NCI-H146 treated with DMSO at 0.1 percent for 48 hours (cell line): ENCODE measurements around the gene MRPS17.
A peak's percentile ranks its signal among the peaks of the same experiment; 100 is the strongest.
"Not testable (repeated sequence)": the region's sequence is repeated elsewhere in the genome, so short reads cannot be mapped to it uniquely, and the experiment has no call there.

ENCODE experiments used
- DNase-seq: peaks from one replicate; lab custom pipeline; 2025; ENCODE audit not compliant: unreplicated experiment; lab: John Stamatoyannopoulos, UW

The MRPS17 gene

DNA sequence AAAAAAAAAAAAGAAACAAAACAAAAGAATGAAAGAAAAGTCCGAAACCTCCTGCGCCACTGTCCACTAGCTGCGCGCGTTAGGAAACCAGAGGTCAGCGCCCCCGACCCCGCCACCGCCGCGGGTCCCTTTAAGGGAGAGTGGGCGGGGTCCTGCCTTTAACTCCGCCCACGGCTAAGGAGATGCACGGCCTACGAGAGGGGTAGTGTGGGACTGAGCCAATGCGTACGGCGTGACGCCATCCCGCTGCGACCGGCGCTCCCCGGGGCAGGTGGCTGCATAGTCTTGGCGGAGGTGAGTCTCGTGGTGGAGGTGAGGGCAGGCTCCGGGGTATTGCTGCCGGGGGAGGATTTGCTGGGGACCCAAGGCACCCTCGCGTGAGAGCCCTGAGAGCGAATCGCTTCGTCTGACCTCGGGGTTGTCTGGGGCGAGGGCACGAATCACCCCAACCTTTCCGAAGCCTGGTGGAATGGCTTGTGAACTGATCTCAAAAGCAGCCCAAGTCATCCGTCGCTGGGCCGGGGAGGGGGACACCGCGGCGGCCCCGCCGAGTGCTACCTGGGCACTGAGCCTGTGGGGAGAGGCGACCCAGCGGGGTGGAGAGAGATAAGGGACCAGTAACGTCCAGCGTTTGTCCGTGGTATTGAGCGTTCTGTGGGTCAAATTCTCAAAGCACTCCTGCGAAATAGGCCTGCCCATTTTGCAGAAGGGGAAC is at the start of gene MRPS17:
Gene MRPS17 (plus strand): TSS at position 241 of the 715 bp plus-strand sequence. CDS start 1,319 bp downstream, outside the sequence.
- DNase-seq, result peak; percentile 86

DNA sequence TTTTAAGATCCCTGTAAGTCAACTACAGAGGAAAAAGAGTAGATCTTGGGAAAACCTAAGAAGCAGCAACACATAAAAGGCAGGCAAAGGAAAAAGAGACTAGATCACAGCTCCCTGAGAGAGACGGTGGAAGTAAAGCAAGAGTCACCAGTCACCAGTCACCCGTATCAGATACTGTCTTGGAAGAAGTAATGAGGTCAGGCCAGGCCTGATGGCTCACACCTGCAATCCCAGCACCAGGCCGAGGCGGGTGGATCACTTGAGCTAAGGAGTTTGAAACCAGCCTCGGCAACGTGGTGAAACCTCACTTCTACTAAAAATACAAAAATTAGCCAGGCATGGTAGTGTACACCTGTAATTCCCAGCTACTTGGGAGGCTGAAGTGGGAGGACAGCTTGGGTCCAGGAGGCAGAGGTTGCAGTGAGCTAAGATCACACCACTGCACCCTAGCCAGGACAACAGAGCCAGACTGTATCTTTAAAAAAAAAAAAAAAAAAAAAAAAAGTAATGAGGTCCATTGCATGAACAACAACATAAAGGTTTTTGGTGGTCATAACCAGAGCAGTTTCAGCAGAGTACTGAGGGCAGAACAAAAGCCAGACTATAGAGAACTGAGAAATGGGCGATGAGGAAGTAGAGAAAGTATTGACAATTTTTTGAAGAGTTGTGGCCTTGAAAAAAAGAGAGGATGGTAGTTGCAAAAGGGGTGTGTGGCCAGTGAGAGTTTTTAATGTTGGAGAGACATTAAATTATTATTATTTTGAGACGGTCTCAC is 47.5 kb upstream of the MRPS17 start:
- no peak for DNase-seq

DNA sequence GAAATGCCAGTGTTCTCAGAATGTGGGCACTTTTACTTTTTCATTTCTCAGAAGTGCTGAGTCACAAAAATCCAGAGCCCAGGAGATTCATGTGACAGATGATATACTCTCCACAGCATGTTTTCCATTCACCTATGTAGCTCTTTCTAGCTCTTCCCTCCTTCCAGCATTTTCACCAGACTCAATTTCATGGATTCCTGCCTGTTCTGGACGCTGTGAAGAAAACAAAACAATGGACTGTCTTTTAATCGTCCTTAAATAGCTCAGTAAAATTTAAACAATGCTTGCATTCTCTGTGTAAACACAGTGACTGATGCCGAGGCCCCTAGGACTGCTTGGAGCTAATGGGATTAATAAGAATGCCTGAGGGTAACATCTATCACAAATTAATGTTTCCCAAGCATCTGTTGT is 38.9 kb upstream of the MRPS17 start:
- DNase-seq, result peak; percentile 9

DNA sequence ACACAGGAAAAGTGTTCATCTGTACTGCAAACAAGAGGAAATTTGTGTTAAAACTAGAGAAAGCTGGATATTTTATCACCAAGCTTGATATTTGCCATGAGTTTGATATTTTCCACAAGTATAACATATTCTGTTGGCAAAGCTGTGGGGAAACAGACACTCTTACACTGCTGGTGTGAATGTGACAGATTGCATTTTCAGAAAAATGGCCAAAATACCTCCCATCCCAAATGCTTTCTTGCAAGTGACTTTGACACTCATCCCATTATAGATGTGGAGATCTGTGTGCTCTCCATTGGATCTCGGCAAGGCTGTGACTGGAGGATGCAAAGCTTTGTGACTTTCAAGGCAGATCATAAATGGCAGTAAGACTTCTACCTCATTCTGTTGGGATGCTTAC is 33.9 kb upstream of the MRPS17 start:
- DNase-seq, result no peak

DNA sequence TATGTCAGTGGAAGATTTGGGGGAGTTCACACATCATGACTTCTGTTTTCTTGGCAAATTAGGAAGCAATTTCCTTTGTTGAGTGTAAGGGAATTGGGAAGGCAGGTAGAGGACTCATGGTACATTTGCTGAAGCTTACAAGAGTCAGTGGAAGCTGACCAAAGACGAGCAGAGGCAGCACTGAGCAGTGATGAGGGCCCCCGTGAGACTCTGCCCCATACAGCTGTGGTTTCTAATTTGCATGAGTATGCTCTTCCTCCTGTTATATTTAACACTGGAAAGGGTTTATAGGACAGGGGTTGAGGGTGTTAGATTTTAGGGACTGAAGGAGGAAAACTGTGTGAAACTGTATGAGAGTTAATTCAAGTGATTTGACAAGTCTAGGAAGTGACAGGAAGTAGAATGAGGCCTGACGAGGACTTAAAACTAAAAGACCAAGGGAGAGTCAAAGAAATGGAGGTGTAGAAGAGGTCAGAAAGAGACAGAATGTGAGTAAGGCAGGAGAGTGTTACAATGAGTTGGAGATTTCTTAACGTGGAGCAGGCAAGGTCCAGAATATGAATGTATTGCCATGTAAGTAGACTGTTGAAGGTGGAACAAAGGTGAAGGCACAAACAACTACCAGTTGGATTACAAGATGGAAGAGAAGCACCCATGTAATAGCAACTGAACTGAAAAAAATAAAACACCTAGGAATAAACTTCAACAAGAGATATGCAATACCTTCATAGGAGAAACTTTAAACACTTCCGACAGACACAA is 23.5 kb upstream of the MRPS17 start:
- DNase-seq, result no peak

DNA sequence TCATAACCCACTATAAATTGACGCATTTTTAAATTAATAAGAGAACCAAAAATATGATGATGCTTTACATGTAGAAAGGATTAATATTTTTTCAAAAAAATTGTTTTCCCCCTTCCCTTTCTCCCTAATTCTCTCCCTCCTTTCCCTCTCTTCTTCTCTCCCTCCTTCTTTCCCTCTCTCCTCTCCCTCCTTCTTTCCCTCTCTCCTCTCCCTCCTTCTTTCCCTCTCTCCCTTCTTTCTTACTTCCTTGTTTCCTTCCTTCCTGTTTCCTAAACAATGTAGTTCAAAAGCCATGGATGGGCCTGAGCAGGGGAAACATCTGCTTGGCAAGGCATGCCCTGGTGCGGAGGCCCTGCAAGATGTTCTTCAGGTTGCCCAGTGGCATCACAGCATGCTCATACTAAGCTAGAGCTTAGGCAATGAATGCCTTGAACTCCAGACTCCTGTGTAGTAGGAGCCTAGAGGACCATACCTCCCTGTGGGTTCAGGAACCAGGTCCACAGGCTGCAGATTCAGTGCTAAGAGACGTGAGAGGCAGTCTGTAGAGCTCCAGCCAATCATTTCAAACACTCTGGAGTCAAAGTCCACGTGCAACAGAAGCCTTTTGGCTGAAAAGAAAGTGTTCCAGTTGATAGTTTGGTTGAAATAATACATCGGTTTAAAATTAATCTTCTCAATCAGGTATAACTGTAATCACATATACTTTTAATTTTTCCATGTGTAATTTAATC is 20.1 kb upstream of the MRPS17 start:
- no peak for DNase-seq

DNA sequence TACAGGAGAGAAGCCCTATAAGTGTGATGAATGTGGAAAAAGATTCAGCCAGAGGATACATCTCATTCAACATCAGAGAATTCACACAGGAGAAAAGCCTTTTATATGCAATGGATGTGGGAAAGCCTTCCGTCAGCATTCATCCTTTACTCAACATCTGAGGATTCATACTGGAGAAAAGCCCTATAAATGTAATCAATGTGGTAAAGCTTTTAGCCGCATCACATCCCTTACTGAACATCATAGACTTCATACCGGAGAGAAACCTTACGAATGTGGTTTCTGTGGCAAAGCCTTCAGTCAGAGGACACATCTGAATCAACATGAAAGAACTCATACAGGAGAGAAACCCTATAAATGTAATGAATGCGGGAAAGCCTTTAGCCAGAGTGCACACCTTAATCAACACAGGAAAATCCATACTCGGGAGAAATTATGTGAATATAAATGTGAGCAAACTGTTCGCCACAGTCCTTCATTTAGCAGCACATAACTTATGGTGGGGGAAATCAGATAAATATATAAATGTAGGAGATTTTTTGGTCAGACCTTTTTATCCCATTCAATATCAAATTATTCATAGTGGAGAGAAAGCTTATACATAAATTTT is 12.1 kb upstream of the MRPS17 start:
- DNase-seq, result no peak

DNA sequence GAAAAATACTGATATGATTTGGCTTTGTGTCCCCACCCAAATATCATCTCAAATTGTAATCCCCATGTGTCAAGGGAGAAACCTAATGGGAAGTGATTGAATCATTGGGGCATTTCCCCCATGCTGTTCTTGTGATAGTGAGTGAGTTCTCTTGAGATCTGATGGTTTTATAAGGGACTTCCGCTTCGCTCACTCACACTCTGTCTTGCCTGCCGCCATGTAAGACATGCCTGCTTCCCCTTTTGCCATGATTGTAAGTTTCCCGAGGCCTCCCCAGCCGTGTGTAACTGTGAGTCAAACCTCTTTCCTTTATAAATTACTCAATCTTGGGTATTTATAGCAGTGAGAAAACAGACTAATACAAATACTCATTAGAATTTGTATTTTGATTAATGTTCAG is 5.1 kb upstream of the MRPS17 start:
- DNase-seq, result no peak

DNA sequence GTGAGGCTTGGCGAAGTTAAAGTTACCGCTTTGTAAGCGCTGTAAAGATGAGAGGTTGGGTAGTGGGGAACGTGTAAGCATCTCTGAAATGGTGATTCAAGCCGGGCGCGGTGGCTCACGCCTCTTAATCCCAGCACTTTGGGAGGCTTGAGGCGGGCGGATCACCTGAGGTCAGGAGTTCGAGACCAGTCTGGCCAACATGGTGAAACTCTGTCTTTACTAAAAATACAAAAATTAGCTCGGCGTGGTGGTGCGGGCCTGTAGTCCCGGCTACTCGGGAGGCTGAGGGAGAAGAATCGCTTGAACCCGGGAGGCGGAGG is 635 bp downstream of the MRPS17 start:
- DNase-seq, result not testable (repeated sequence)

DNA sequence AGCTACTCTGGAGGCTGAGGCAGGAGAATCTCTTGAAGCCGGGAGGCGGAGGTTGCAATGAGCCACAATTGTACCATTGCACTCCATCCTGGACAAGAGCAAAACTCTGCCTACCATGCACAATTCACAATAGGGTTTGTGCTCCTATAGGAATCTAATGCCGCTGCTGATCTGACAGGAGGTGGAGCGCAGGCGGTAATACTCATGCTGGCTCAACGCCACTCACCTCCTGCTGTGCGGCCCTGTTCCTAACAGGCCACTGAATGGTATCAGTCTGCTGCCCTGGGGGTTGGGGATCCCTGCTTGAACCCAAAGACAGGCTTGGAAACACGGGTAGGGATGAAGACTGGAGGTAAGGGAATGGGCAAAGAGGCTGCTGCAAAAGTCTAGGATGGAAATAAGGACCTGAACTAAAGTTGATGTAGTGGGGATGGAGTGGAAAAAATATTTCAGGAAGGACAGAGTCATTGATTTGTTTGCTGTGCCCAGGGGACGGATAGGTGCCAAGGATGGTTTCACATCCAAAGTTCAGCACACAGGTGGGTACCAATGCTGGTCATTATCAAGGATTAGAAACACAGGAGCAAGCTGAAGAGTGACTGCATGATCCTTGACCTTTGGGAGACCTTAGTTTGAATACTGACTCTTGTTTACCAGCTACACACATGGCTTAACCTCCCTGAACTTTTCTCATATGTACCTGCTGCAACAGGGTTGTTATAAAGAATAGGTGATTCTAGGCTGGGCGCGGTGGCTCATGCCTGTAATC is 2.2 kb downstream of the MRPS17 start:
- DNase-seq, result no peak

DNA sequence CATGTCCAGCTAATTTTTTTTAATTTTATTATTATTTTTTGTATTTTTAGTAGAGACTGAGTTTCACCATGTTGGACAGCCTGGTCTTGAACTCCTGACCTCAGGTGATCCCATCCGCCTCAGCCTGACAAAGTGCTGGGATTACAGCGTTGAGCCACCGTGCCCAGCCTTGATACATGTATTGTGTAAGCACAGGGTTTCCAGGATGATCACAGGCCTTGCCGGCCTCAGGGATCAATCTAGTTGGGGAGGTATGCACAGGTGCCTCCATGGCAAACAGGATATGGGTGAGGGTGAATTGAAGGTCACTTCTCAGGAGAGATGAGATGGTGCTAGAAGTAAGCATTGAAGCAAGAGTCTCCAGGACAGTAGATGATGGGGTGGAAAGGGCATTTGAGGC is 5.5 kb downstream of the MRPS17 start:
- no peak for DNase-seq

DNA sequence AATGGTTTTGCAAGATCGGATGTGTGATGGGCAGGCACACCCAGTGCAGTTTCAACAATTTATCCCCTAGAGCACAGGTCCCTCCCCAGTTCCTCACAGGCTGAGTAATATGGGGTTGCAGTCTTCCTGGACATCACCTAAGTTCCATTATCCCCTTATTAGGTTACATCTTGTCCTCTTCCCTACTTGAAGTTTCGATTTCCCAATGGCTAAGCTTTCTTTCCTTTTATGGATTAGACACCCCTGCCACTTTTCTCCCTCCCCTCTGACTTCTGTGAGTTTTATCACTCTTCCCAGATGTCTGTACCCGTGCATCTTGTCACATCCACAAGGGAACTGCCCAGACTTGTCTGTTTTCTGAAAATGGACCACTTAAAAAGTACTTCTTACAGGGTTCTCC is 10.3 kb downstream of the MRPS17 start:
- no peak for DNase-seq

DNA sequence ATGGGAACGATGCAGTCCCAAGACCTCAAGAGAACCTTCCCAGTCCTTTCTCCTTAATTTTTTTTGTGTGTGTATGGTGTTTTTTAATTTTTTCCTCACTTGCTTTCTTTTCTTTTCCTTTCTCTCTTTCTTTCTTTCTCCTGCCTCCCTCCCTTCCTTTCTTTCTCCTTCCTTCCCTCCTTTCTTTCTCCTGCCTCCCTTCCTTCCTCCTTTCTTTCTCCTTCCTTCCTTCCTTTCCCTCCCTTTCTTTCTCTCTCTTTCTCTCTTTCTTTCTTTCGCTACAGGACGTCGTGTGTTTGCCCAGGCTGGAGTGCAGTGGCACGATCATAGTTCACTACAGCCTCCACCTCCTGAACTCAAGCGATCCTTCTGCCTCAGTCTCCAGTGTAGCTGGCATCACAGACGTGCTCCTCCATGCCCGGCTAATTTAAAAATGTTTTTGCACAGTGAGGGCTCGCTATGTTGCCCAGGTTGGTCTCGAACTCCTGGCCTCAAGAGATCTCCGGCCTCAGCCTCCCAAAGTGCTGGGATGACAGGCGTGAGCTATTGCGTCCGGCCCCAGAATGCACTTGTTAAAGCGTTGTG is 12.0 kb downstream of the MRPS17 start:
- no peak for DNase-seq

DNA sequence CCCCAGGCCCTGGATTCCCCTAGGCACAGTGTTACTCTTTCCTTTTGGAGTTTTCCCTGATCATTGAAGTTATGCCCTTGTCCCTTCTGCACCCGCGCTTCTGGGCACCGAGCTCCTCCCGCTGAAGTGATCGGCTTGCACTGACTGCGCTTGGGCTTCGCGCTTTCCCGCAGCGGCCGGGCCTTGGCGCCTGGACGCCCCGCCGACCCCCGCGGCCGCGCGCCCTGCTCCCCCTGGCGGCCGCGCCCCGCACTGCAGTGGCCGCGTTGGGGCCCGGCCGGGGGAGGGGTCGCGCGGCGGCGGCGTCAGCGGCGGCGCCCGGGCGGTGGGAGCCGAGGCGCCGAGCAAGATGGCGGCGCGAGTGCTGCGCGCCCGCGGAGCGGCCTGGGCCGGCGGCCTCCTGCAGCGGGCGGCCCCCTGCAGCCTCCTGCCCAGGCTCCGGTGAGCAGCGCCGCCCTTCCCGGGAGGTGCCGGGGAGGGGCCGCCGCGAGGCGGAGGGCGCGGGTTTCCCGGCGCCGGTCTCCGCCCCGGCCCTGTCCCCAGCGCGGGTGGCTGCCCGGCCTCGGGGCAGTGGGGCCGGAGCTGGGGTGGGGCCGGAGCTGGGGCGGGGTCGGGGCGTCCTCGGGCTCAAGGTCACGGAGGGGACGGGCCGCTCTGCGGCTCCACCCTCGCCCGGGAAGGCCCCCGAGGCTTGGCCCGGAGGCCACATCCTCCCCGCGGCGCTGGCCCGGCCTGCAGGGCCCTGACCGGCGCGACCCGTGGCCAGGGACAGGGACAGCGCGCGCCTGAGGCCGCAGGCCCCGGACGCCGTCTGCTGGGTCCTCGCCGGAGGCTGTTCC is 12.8 kb downstream of the MRPS17 start, which contains the start of gene NIPSNAP2:
Gene NIPSNAP2 (plus strand): TSS at position 325 of the 839 bp plus-strand sequence. CDS start 25 bp downstream, at position 350.
- DNase-seq, result peak; percentile 35

DNA sequence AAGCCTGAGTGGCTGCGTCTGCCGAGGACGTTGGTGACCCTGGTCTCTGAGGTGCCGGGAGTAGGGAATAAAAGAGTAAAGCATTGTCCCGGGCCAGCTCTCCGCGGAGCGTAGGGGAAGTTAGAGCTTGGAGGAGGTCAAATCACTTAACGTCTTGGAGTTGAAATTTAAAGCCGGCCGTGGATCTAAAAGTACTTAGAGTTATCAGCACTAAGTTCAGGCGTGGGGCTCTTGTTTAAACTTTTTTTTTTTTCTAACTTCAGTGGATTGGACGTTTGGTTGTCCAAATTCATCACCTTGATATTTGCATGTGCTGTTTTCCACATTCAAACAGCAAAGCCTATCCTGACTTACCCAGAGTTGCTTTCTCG is 13.4 kb downstream of the MRPS17 start:
- no peak for DNase-seq

DNA sequence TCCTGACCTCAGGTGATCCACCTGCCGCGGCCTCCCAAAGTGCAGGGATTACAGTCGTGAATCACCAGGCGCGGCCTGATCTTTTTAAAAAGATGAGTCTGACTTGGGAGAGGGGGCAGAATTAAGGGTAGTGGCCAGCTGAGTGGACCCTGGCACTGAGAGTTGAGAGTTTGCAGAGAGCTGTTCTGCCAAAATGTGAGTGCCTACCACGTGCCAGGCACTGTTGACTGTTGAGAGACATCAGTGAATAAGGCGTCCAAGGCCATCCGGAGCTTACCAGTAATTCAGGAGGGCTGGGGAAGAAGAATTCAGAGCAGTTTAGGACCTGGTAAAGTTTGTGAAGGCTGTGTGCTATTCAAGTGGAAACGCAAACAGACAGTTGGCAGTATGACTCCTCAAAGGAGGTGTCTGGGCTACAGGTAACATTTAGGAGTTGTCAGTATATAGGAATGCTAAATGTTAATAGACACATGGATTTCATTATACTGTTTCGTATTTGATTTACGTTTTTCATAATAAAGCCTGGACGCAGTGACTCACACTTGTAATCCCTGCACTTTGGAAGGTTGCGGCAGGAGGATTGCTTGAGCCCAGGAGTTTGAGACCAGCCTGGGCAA is 14.2 kb downstream of the MRPS17 start:
- no peak for DNase-seq

DNA sequence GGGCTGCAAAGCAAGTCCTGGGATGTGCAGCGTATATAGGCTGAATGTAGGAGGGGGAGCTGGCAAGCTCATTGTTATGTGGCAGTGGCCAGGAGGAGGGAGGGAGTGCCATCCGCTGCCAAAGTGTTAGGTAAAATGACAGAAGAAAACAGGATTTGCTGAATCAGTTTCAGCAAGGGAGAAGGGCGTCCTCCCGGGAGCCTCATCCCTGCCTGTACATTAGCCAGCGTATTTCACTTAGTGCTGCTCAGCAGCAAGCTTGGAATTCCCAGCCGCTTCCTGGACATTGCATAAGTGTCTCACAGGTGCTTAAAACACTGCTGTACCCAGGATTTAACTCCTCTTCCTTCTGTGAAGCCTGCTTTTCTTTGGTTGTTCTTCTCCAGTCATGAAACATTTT is 15.2 kb downstream of the MRPS17 start:
- no peak for DNase-seq

DNA sequence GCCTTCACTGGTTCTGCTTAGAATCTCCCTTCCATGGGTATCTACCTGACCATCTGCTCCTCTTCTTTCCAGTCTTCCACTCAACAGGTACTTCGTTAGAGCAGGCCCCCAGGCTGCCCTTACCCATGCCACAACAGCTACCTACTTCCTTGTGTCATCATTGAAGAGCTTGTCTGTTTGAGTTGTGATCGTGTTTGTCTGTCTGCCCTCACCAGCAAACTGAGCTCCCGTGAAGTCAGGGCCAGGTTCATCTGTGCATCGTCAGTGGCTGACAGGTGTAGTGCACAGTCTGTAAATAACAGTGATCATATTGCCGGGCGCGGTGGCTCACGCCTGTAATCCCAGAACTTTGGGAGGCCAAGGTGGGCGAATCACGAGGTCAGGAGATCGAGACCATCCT is 17.7 kb downstream of the MRPS17 start:
- no peak for DNase-seq
